ENCODE results near the gene RNU5D-1.

RNU5D-1 gene

GRCh38 chr1:44721485-44722361, 9.2 kb downstream of the RNU5D-1 start (continued):
- TF ChIP-seq OVOL3 (tag by site-specific recombination; IDR thresholded peaks at IDR 0.05) (0 out of 2 replicates have a peak, but pooled peaks have one; percentile 37), ZNF596 (tag by site-specific recombination; IDR thresholded peaks at IDR 0.05) (peak; percentile 88), ZNF791 (tag by site-specific recombination; IDR thresholded peaks at IDR 0.05) (no peak), ZNF639 (tag by site-specific recombination; IDR thresholded peaks at IDR 0.05) (no peak), ZNF654 (tag by site-specific recombination; IDR thresholded peaks at IDR 0.05; ENCODE audit: low read depth) (peak; percentile 4; the same call in 1 of the 2 replicates), WT1 (tag by site-specific recombination; IDR thresholded peaks at IDR 0.05) (no peak; the same call in 1 of the 2 replicates), ZNF549 (tag by site-specific recombination; IDR thresholded peaks at IDR 0.05) (no peak), ZNF184 (tag by site-specific recombination; IDR thresholded peaks at IDR 0.05) (peak; percentile 21; the same call in 1 of the 2 replicates), ZNF624 (tag by site-specific recombination; IDR thresholded peaks at IDR 0.05) (no peak), YY2 (tag by site-specific recombination; IDR thresholded peaks at IDR 0.05) (no peak), TSHZ1 (tag by site-specific recombination; IDR thresholded peaks at IDR 0.05; ENCODE audit: borderline replicate concordance) (no peak), HOXA7 (CRISPR knock-in tag; IDR thresholded peaks at IDR 0.05; ENCODE audit: borderline replicate concordance) (no peak), ZNF391 (tag by site-specific recombination; IDR thresholded peaks at IDR 0.05; ENCODE audit: borderline replicate concordance, low read depth) (no peak), SP2 (tag by site-specific recombination; IDR thresholded peaks at IDR 0.05) (peak; percentile 27; the same call in 1 of the 2 replicates), ZNF2 (tag by site-specific recombination; IDR thresholded peaks at IDR 0.05) (peak; percentile 88), ZNF785 (tag by site-specific recombination; IDR thresholded peaks at IDR 0.05) (no peak), KLF1 (tag by site-specific recombination; IDR thresholded peaks at IDR 0.05) (no peak), ZNF518A (tag by site-specific recombination; conservative IDR thresholded peaks at IDR 0.05; ENCODE audit: low read depth) (no peak), ZNF658 (tag by site-specific recombination; IDR thresholded peaks at IDR 0.05) (no peak), REPIN1 (tag by site-specific recombination; IDR thresholded peaks at IDR 0.05; ENCODE audit: low read depth) (no peak), ZNF514 (tag by site-specific recombination; IDR thresholded peaks at IDR 0.05) (no peak), FEZF1 (tag by site-specific recombination; IDR thresholded peaks at IDR 0.05) (peak; percentile 90), ZBTB8A (tag by site-specific recombination; IDR thresholded peaks at IDR 0.05) (peak; percentile 62), ZNF140 (tag by site-specific recombination; IDR thresholded peaks at IDR 0.05) (no peak), ZXDB (tag by site-specific recombination; IDR thresholded peaks at IDR 0.05) (peak; percentile 75), ZSCAN18 (tag by site-specific recombination; IDR thresholded peaks at IDR 0.05) (no peak), BCL6B (tag by site-specific recombination; IDR thresholded peaks at IDR 0.05) (no peak; the same call in 1 of the 2 replicates), ZNF366 (tag by site-specific recombination; conservative IDR thresholded peaks at IDR 0.05) (peak; percentile 45; the same call in 1 of the 2 replicates)
